Measurements from ENCODE around the gene PNMA8B. TPM values are rescaled to one million over a fixed set of nuclear protein-coding genes. Genes with fewer than 3 reads are reported as not detected.

PNMA8B gene
- total RNA-seq, 2 experiments from 2014 or later: 0.06 to 0.07 TPM

DNA sequence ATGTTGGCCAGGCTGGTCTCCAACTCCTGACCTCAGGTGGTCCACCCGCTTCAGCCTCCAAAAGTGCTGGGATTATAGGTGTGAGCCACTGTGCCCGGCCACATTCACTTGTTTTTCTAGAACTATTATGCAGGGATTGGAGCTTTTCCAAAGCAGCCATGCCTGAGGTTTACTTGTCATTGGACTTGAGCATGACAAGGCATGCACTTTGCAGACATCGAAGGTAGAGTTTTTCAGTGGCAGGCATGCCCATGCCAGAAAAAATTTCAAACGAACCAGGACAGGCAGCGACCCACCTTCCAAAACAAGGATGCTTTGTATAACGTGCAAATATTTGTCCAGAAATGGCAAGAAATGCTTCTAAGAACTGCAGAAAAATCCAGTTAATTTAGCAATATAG is 42.0 kb downstream of the PNMA8B start:
- Mint-ChIP-seq H3K27ac (no peak overlapping the region), H3K9me3 (peaks cover 9% of the 10 kb centered on the region), H3K36me3 (ENCODE audit: low read depth) (no peaks in the 10 kb centered on the region), H3K4me3 (no peak overlapping the region), H3K27me3 (peaks cover 33% of the 10 kb centered on the region), H3K4me1 (no peaks in the 10 kb centered on the region)
- ChIA-PET POLR2A (no interaction called here), CTCF (interaction anchor here (0.6 kb wide), 1 partner anchor 62 kb away, joined by 3 read pairs; no protein-coding TSS in a partner anchor)
- DNase-seq: no peak

- H3K4me3 Mint-ChIP-seq: no peak overlapping the region
- H3K27me3 Mint-ChIP-seq: peaks cover 30% of the 10 kb centered on the region
- no peaks in the 10 kb centered on the region for H3K4me1 Mint-ChIP-seq
- no peak overlapping the region for H3K27ac Mint-ChIP-seq
- CTCF ChIA-PET: interaction anchor here (0.5 to 1.2 kb wide), 3 partner anchors 11 to 50 kb away, joined by 3 read pairs; no protein-coding TSS in a partner anchor
- peaks cover 9% of the 10 kb centered on the region for H3K9me3 Mint-ChIP-seq
- DNase-seq: no peak
- H3K36me3 Mint-ChIP-seq (ENCODE audit: low read depth): no peaks in the 10 kb centered on the region
- POLR2A ChIA-PET: no interaction called here
Observed at GRCh38 chr19:46452186-46452585, 43.5 kb downstream of the PNMA8B start.

- Mint-ChIP-seq H3K27ac (no peak overlapping the region), H3K4me1 (no peaks in the 10 kb centered on the region), H3K4me3 (no peak overlapping the region), H3K9me3 (peaks cover 9% of the 10 kb centered on the region), H3K36me3 (ENCODE audit: low read depth) (no peaks in the 10 kb centered on the region), H3K27me3 (peaks cover 25% of the 10 kb centered on the region)
- ChIA-PET POLR2A (no interaction called here), CTCF (interaction anchor here (1.0 to 1.2 kb wide), 2 partner anchors 49 to 55 kb away, joined by 3 read pairs; no protein-coding TSS in a partner anchor)
- DNase-seq: no peak
Observed at GRCh38 chr19:46451352-46451751, 44.3 kb downstream of the PNMA8B start.

DNA sequence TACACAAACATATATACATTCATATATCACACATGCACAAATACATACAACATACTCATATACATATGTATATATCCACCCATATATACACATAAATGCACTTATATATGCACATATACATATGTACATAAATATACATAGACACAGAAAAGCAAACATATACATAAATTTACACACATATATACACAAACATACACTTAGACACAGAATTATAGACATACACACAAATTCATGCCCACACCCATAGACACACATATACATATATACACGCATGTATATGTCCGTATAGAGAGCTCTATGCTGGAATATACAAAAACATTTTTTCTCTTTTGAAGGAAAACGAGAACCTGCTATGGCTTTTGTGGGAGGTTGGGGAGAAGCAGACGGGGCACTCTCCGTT is 44.9 kb downstream of the PNMA8B start:
- H3K4me3 Mint-ChIP-seq: no peak overlapping the region
- no peaks in the 10 kb centered on the region for H3K4me1 Mint-ChIP-seq
- peaks cover 22% of the 10 kb centered on the region for H3K27me3 Mint-ChIP-seq
- ChIA-PET POLR2A (no interaction called here), CTCF (interaction anchor here (1.0 kb wide), 1 partner anchor 55 kb away, joined by 3 read pairs; no protein-coding TSS in a partner anchor)
- H3K9me3 Mint-ChIP-seq: peaks cover 9% of the 10 kb centered on the region
- H3K27ac Mint-ChIP-seq: no peak overlapping the region
- H3K36me3 Mint-ChIP-seq (ENCODE audit: low read depth): no peaks in the 10 kb centered on the region
- DNase-seq: no peak

DNA sequence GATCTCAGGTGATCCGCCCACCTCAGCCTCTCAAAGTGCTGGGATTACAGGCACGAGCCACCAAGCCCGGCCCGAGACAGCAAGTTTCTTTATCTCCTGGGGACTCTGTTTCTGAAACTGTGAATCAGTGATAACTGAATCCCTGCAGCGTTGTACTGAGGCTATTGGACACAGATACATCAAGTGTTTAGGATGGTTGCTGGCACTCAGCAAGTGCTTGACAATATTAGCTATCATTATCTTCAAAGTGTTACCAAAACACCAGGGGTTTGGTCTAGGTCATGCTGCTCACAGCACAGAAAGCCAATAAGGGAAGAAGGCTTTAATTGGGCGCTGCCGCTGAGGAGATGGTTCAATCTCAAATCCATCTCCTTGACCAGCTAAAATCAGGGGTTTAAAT is 46.4 kb downstream of the PNMA8B start:
- H3K36me3 Mint-ChIP-seq (ENCODE audit: low read depth): no peaks in the 10 kb centered on the region

GRCh38 chr19:46448601-46449000 is 47.1 kb downstream of the PNMA8B start:
- ChIA-PET CTCF (interaction anchor here (1.0 kb wide), 1 partner anchor 23 kb away, joined by 3 read pairs; no protein-coding TSS in a partner anchor), POLR2A (no interaction called here)
- Mint-ChIP-seq H3K4me1 (no peaks in the 10 kb centered on the region), H3K27ac (no peak overlapping the region), H3K36me3 (ENCODE audit: low read depth) (no peaks in the 10 kb centered on the region), H3K27me3 (peaks cover 22% of the 10 kb centered on the region), H3K4me3 (no peak overlapping the region), H3K9me3 (peaks cover 9% of the 10 kb centered on the region)
- no peak for DNase-seq

More for the DNA sequence above, 46.4 kb downstream of the PNMA8B start:
- H3K27me3 Mint-ChIP-seq: peaks cover 22% of the 10 kb centered on the region
- no peaks in the 10 kb centered on the region for H3K4me1 Mint-ChIP-seq
- no peak overlapping the region for H3K4me3 Mint-ChIP-seq
- no peak for DNase-seq
- H3K9me3 Mint-ChIP-seq: peaks cover 9% of the 10 kb centered on the region
- H3K27ac Mint-ChIP-seq: no peak overlapping the region
- ChIA-PET CTCF (no interaction called here), POLR2A (no interaction called here)

DNA sequence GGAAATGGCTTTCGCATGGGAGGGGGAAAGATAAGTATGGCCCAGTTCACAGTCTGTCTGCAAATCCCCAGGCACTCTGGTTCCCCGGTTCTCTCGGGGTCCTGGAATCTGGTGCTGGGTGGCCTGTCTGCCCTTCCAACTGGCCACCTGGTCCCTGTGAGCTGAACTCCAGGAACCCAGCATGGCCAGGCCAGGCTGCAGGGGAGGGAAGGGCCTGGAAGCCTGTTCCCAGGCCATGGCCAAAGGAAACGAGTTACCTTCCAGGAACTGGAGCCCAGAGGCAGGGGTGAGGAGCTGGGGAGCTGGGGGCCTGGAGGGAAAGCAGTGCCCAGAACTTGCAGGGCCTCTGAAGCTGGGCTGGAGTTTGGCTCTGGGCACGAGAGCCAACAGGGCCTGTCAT is 47.8 kb downstream of the PNMA8B start:
- Mint-ChIP-seq H3K4me1 (peaks cover 1% of the 10 kb centered on the region), H3K36me3 (ENCODE audit: low read depth) (no peaks in the 10 kb centered on the region), H3K9me3 (peaks cover 9% of the 10 kb centered on the region), H3K27ac (no peak overlapping the region), H3K4me3 (no peak overlapping the region), H3K27me3 (peaks cover 22% of the 10 kb centered on the region)
- no peak for DNase-seq
- POLR2A ChIA-PET: no interaction called here
- CTCF ChIA-PET: interaction anchor here (1.0 kb wide), 1 partner anchor 22 kb away, joined by 3 read pairs; no protein-coding TSS in a partner anchor

DNA sequence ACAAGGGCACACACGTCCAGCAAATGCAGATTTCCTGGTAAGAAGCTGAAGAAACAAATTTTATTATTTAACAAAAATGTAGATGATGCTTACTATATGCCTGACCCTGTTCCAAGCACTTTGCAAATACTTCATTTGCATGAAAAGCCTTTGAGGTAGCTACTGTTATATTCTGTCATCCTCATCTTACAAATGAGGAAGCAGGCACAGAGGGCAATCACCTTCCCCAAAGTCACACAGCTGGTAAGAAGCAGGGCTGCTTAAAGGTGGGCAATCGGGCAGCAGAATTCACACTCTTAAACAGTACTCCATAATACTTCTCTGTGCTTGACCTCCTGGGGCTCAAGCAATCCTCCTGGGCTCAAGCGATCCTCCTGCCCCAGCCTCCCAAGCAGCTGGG is 48.7 kb downstream of the PNMA8B start:
- no peak for DNase-seq
- Mint-ChIP-seq H3K27me3 (peaks cover 20% of the 10 kb centered on the region), H3K4me3 (no peak overlapping the region), H3K4me1 (peaks cover 1% of the 10 kb centered on the region), H3K9me3 (peaks cover 9% of the 10 kb centered on the region), H3K36me3 (ENCODE audit: low read depth) (no peaks in the 10 kb centered on the region), H3K27ac (no peak overlapping the region)
- ChIA-PET POLR2A (no interaction called here), CTCF (no interaction called here)

- Mint-ChIP-seq H3K27ac (no peak overlapping the region), H3K4me3 (no peak overlapping the region), H3K4me1 (peaks cover 1% of the 10 kb centered on the region), H3K27me3 (peaks cover 12% of the 10 kb centered on the region), H3K36me3 (ENCODE audit: low read depth) (no peaks in the 10 kb centered on the region), H3K9me3 (peaks cover 9% of the 10 kb centered on the region)
- POLR2A ChIA-PET: no interaction called here
- CTCF ChIA-PET: interaction anchor here (0.7 kb wide), 1 partner anchor 18 kb away, joined by 3 read pairs; no protein-coding TSS in a partner anchor
- DNase-seq: no peak
Observed at GRCh38 chr19:46446021-46446420, 49.6 kb downstream of the PNMA8B start.

GRCh38 chr19:46442808-46443450 is 52.7 kb downstream of the PNMA8B start:
- no peak overlapping the region for H3K27ac Mint-ChIP-seq
- peaks cover 1% of the 10 kb centered on the region for H3K4me1 Mint-ChIP-seq
- DNase-seq: no peak
- H3K27me3 Mint-ChIP-seq: peaks cover 3% of the 10 kb centered on the region
- no peak overlapping the region for H3K4me3 Mint-ChIP-seq
- no peaks in the 10 kb centered on the region for H3K9me3 Mint-ChIP-seq
- ChIA-PET CTCF (interaction anchor here (0.5 kb wide), 1 partner anchor 266 kb away, joined by 3 read pairs; no protein-coding TSS in a partner anchor), POLR2A (no interaction called here)
- no peaks in the 10 kb centered on the region for H3K36me3 Mint-ChIP-seq (ENCODE audit: low read depth)

DNA sequence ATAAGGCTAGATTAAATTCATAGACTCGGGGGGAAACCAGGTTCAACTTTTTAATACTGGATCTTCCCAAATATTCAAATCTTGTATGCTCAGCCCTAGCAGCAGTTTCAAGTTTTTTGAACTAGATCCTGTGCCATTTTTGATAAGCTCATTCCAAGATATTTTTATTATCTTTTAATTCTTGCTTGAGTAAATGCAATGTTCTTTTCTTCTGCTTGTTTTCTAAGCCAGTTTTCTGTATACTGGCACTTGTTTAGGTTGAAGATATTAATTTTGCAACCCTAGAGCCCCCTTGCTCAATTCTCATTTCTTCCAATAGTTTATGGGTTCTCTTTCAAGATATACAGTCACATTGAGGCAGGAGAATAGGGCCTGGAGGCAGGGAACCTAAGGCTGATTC is 53.8 kb downstream of the PNMA8B start:
- Mint-ChIP-seq H3K36me3 (ENCODE audit: low read depth) (no peaks in the 10 kb centered on the region), H3K9me3 (no peaks in the 10 kb centered on the region), H3K4me3 (no peak overlapping the region), H3K4me1 (peaks cover 1% of the 10 kb centered on the region), H3K27me3 (no peaks in the 10 kb centered on the region), H3K27ac (no peak overlapping the region)
- POLR2A ChIA-PET: no interaction called here
- no peak for DNase-seq
- CTCF ChIA-PET: interaction anchor here (0.9 kb wide), 1 partner anchor 23 kb away, joined by 3 read pairs; no protein-coding TSS in a partner anchor

Data from activated CD4-positive, alpha-beta T cell treated with anti-CD3 and anti-CD28 coated beads, Interleukin-2, amount 10 ng/mL, durations not matched to agents 7 days and 5 days (primary cell).